HepG2 (cell line): ENCODE results near the gene SPRED2. TPM values are rescaled to one million over a fixed set of nuclear protein-coding genes. Genes with fewer than 3 reads are reported as not detected.
A peak's percentile ranks its signal among the peaks of the same experiment; 100 is the strongest.

ENCODE experiments used
- ATAC-seq: fragments of 200-7000 bp; cut with Tn5 transposase; 3 replicates; pipeline ENCODE4 v1.9.1; 2020; ENCODE audit warnings: mild to moderate bottlenecking, moderate library complexity
- BruUV-seq: library from RNA; stranded (reverse); fragments of 400-500 nt; replicated peaks from 2 replicates; lab custom pipeline; 2021; lab: Mats Ljungman, UMichigan
- CTCF ChIA-PET: fragments of 300-600 bp; formaldehyde crosslinking; extraction: SDS; loops from one replicate; lab custom pipeline; 2021; ENCODE audit warnings: low total read pairs, inconsistent platforms, low intra/inter-chr PET ratio; lab: Yijun Ruan, JAX
- POLR2A ChIA-PET: fragments of 350-600 bp; sonication (Branson Sonifier 250); formaldehyde crosslinking; loops from one replicate; lab custom pipeline; 2020; ENCODE audit warnings: antibody characterized with exemption, inconsistent platforms; lab: Yijun Ruan, JAX
- DNase-seq: peaks from one replicate; pipeline ENCODE4 v3.0.0-alpha.2; 2015; ENCODE audit warnings: low spot score
- FAIRE-seq: peaks from 3 replicates; lab custom pipeline; 2011; peaks lifted over from hg19 to GRCh38; lab: Jason Lieb, UNC
- H2AFZ ChIP-seq: one replicate; pipeline ENCODE4 v1.6.1; 2011; ENCODE audit warnings: low read length, inconsistent platforms
- H3K27ac ChIP-seq: fragments of 300-600 bp; 3 replicates; pipeline ENCODE4 v1.8.0; 2011; ENCODE audit warnings: mixed run types, mild to moderate bottlenecking, mixed read lengths, low read length, inconsistent platforms; ENCODE audit not compliant: insufficient read depth; ENCODE audit errors: extremely low read length
- H3K27me3 ChIP-seq, 2 experiments: fragments of 200-600 bp in 1 of 2; 2 replicates in 1 of 2; 3 replicates in 1 of 2; pipeline versions ENCODE4 v1.6.0 to v1.8.0; 2011; ENCODE audit warnings: low read length in 2 of 2, mild to moderate bottlenecking in 2 of 2, moderate library complexity in 2 of 2, inconsistent platforms in 1 of 2; ENCODE audit not compliant: insufficient read depth in 2 of 2, control insufficient read depth in 1 of 2
- H3K36me3 ChIP-seq, 2 experiments: fragments of 200-600 bp in 1 of 2; replicated peaks in 1 of 2; 2 replicates in 1 of 2; 3 replicates in 1 of 2; pipeline versions ENCODE4 v1.5.1 to v1.8.0; 2011; ENCODE audit warnings: low read length in 2 of 2, inconsistent platforms in 1 of 2; ENCODE audit not compliant: insufficient read depth in 2 of 2, control insufficient read depth in 1 of 2
- H3K4me1 ChIP-seq: 2 replicates; pipeline ENCODE4 v1.5.1; 2012; ENCODE audit warnings: low read length, inconsistent platforms; ENCODE audit not compliant: insufficient read depth
- H3K4me2 ChIP-seq: 2 replicates; pipeline ENCODE4 v1.6.0; 2011; ENCODE audit warnings: low read depth, low read length, inconsistent platforms
- H3K4me3 ChIP-seq, 3 experiments: fragments of 200-600 bp in 1 of 3; sonication (generic), shearing (Covaris generic) in 1 of 3; replicated peaks in 1 of 3; 2 replicates each; pipeline ENCODE4 v1.5.1; 2011 to 2016; ENCODE audit warnings: low read length in 3 of 3, inconsistent platforms in 2 of 3, low read depth in 2 of 3, mild to moderate bottlenecking in 2 of 3, control low read depth in 1 of 3, mixed read lengths in 1 of 3; ENCODE audit not compliant: insufficient read depth in 1 of 3
- H3K79me2 ChIP-seq: one replicate; pipeline ENCODE4 v1.6.1; 2011; ENCODE audit warnings: low read length, inconsistent platforms; ENCODE audit not compliant: insufficient read depth
- H3K9ac ChIP-seq: 2 replicates; pipeline ENCODE4 v1.6.0; 2011; ENCODE audit warnings: mild to moderate bottlenecking, low read depth, low read length, inconsistent platforms; ENCODE audit not compliant: insufficient read depth
- H3K9me3 ChIP-seq: 2 replicates; pipeline ENCODE4 v1.5.1; 2012; ENCODE audit warnings: mild to moderate bottlenecking, low read length
- H4K20me1 ChIP-seq: 2 replicates; pipeline ENCODE4 v1.6.0; 2011; ENCODE audit warnings: inconsistent platforms, mild to moderate bottlenecking, low read length, moderate library complexity; ENCODE audit not compliant: insufficient read depth
- ATF1 ChIP-seq: IDR thresholded peaks from 2 replicates; pipeline ENCODE4 v1.6.1; 2016; ENCODE audit warnings: mild to moderate bottlenecking, control low read depth
- BCL3 ChIP-seq: sonication (generic); formaldehyde crosslinking; IDR thresholded peaks from 2 replicates; pipeline ENCODE4 v1.5.1; 2020; ENCODE audit warnings: mild to moderate bottlenecking, missing genetic modification reagents, moderate library complexity
- FOSL2 ChIP-seq: sonication (generic); formaldehyde crosslinking; IDR thresholded peaks from 2 replicates; pipeline ENCODE4 v1.4.0; 2020; ENCODE audit warnings: missing genetic modification reagents
- FOXP1 ChIP-seq, 2 experiments: fragments of 450-650 bp in 1 of 2; IDR thresholded peaks; 2 replicates each; pipeline ENCODE4 v1.6.1; 2017 to 2018; ENCODE audit warnings: antibody characterized with exemption in 1 of 2
- HNRNPUL1 ChIP-seq: fragments of 200-400 bp; formaldehyde crosslinking; IDR thresholded peaks from 2 replicates; pipeline ENCODE4 v1.6.1; 2017; ENCODE audit warnings: low read depth, mild to moderate bottlenecking, low read length, moderate library complexity
- IRX3 ChIP-seq: sonication (generic); formaldehyde crosslinking; IDR thresholded peaks from 2 replicates; pipeline ENCODE4 v1.8.1; 2023; ENCODE audit warnings: mild to moderate bottlenecking, low read depth, missing genetic modification reagents, borderline replicate concordance
- MATR3 ChIP-seq: sonication (generic); formaldehyde crosslinking; IDR thresholded peaks from 2 replicates; pipeline ENCODE4 v1.4.0; 2020; ENCODE audit warnings: missing genetic modification reagents
- POLR2AphosphoS5 ChIP-seq: IDR thresholded peaks from 2 replicates; pipeline ENCODE4 v1.6.1; 2012; ENCODE audit warnings: low read depth, low read length
- RBM22 ChIP-seq: fragments of 200-400 bp; formaldehyde crosslinking; optimal IDR thresholded peaks from 2 replicates; pipeline ENCODE3; 2017; ENCODE audit warnings: mild to moderate bottlenecking, low read length, moderate library complexity
- SALL1 ChIP-seq: sonication (generic); formaldehyde crosslinking; IDR thresholded peaks from 2 replicates; pipeline ENCODE4 v1.8.0; 2022; ENCODE audit warnings: mild to moderate bottlenecking, missing genetic modification reagents
- TFDP1 ChIP-seq: IDR thresholded peaks from 2 replicates; pipeline ENCODE4 v1.6.1; 2016; ENCODE audit warnings: missing compliant biosample characterization, missing genetic modification reagents, borderline replicate concordance
- TFDP2 ChIP-seq: sonication (generic); formaldehyde crosslinking; IDR thresholded peaks from 2 replicates; pipeline ENCODE4 v1.4.0; 2020; ENCODE audit warnings: missing genetic modification reagents
- TRIM22 ChIP-seq: fragments of 450-650 bp; IDR thresholded peaks from 2 replicates; pipeline ENCODE4 v1.6.1; 2017
- ZIK1 ChIP-seq: sonication (generic); formaldehyde crosslinking; IDR thresholded peaks from 2 replicates; pipeline ENCODE4 v1.5.0; 2020; ENCODE audit warnings: mild to moderate bottlenecking, low read depth, missing genetic modification reagents, borderline replicate concordance
- ZNF282 ChIP-seq: fragments of 450-650 bp; IDR thresholded peaks from 2 replicates; pipeline ENCODE4 v1.6.1; 2018; ENCODE audit not compliant: partially characterized antibody
- ZNF431 ChIP-seq: sonication (generic); formaldehyde crosslinking; IDR thresholded peaks from 2 replicates; pipeline ENCODE4 v1.9.0; 2022; ENCODE audit warnings: missing genetic modification reagents, low read depth, mild to moderate bottlenecking, borderline replicate concordance
- ZNF607 ChIP-seq: sonication (generic); formaldehyde crosslinking; IDR thresholded peaks from 2 replicates; pipeline ENCODE4 v1.5.1; 2020; ENCODE audit warnings: missing genetic modification reagents, mild to moderate bottlenecking, borderline replicate concordance
- ZNF740 ChIP-seq: sonication (generic); formaldehyde crosslinking; IDR thresholded peaks from 2 replicates; pipeline ENCODE4 v1.4.0; 2020; ENCODE audit warnings: missing genetic modification reagents
- ZNF747 ChIP-seq: sonication (generic); formaldehyde crosslinking; IDR thresholded peaks from 2 replicates; pipeline ENCODE4 v1.8.1; 2023; ENCODE audit warnings: missing genetic modification reagents, mild to moderate bottlenecking, borderline replicate concordance
- WGBS: methylation state at CpG from one replicate; pipeline ENCODE4 v1.1.6; 2017; ENCODE audit warnings: low lambda C conversion rate; 5-methylcytosine and 5-hydroxymethylcytosine counted together
- in situ Hi-C: cut with HindIII; loops from 2 replicates; pipeline ENCODE4 v1.10.0; 2017; ENCODE audit warnings: low pct_unique_long_range_greater_than_20kb; ENCODE audit not compliant: extremely low pct_ligation_motif_present
- intact Hi-C: fragments of 100-400 bp; cut with micrococcal nuclease; formaldehyde crosslinking; loops from one replicate; pipeline ENCODE4 v1.10.0; 2022; ENCODE audit not compliant: unreplicated experiment
- polyA plus RNA-seq, 8 experiments: library from polyadenylated mRNA; depleted of rRNA in 3 of 8; stranded (reverse) in 7 of 8; unstranded in 1 of 8; fragments of >200 nt; fragmentation: Illumina TruSeq in 4 of 8; extraction: Trizol in 4 of 8; gene quantifications; 2 replicates each; pipeline versions ENCODE4 v1.2.1 to v1.2.3, GENCODE V29; 2011 to 2016; ENCODE audit warnings: low read depth in 4 of 8, missing spikeins in 1 of 8, mixed read lengths in 1 of 8; ENCODE audit not compliant: insufficient read depth in 1 of 8
- total RNA-seq, 5 experiments: library from RNA; depleted of rRNA; stranded (reverse); fragments of >200 nt; fragmentation: Illumina TruSeq; extraction: Trizol; gene quantifications; 2 replicates each; pipeline ENCODE4 v1.2.3, GENCODE V29; 2016; ENCODE audit warnings: low read depth in 1 of 5

SPRED2 gene
- total and polyA plus RNA-seq, 2 of the 13 experiments (the other 11 are each of a cell fraction or from before 2014, with no cell fraction given), result 13.0 to 37.0 TPM

GRCh38 chr2:65363879-65364666, 68.3 kb downstream of the SPRED2 start:
- peak; percentile 43 for ATAC-seq
- FAIRE-seq, result no peak
- Histone ChIP-seq H4K20me1 (peaks cover 23% of the 10 kb centered on the region), H3K36me3 (no peaks in the 10 kb centered on the region; a peak in 1 of 5 replicates), H3K27me3 (no peaks in the 10 kb centered on the region), H3K27ac (peak overlapping the region; percentile 68), H3K4me1 (peaks cover 98% of the 10 kb centered on the region), H3K4me2 (peak overlapping the region; percentile 64), H3K4me3 (no peak overlapping the region), H3K9me3 (no peaks in the 10 kb centered on the region), H3K9ac (no peak overlapping the region), H2AFZ (no peak overlapping the region), H3K79me2 (peaks cover 94% of the 10 kb centered on the region)
- intact Hi-C loops, result loop anchor here (1.0 kb wide), 1 partner anchor 68 kb away; the partner anchor contains the start of gene SPRED2
- BruUV-seq, result no TSS peak
- ChIA-PET POLR2A (interaction anchor here (1.2 to 3.5 kb wide), 5 partner anchors 9 to 74 kb away, joined by 6 to 44 read pairs (median 10); partner anchors contain the start of gene SPRED2), CTCF (no interaction called here)
- 67% methylated on average over 6 of the region's 6 CpGs for WGBS
- in situ Hi-C loops, result no loop called here
- DNase-seq, result no peak
- TF ChIP-seq ZNF282 (no peak), ZNF740 (CRISPR knock-in tag) (no peak), FOXP1 (IDR thresholded peaks at IDR 0.05) (no peak), FOXP1 (CRISPR knock-in tag; IDR thresholded peaks at IDR 0.05) (no peak), TFDP1 (CRISPR knock-in tag) (peak; percentile 57; the same call in 1 of the 2 replicates), POLR2AphosphoS5 (no peak), TRIM22 (no peak), ZIK1 (CRISPR knock-in tag) (no peak), ZNF607 (no peak), ZNF431 (CRISPR knock-in tag) (no peak), BCL3 (CRISPR knock-in tag) (no peak), IRX3 (no peak), TFDP2 (CRISPR knock-in tag) (peak; percentile 34; the same call in 1 of the 2 replicates), FOSL2 (CRISPR knock-in tag) (0 out of 2 replicates have a peak, but pooled peaks have one; percentile 22), ZNF747 (CRISPR knock-in tag) (no peak), HNRNPUL1 (no peak), RBM22 (peak; percentile 65), SALL1 (CRISPR knock-in tag) (0 out of 2 replicates have a peak, but pooled peaks have one; percentile 30), MATR3 (CRISPR knock-in tag) (no peak), ATF1 (no peak)
